SK-N-SH treated with all-trans-retinoic acid at 6 μM for 48 hours (cell line): ENCODE data around the gene TNFRSF4.

ENCODE experiments used
- ATAC-seq: fragments of 200-7000 bp; cut with Tn5 transposase; 3 replicates; pipeline ENCODE4 v1.9.1; 2020; ENCODE audit warnings: mild to moderate bottlenecking, moderate library complexity
- BACH2 ChIP-seq: fragments of 250-450 bp; sonication (Bioruptor Pico); IDR thresholded peaks from 2 replicates; pipeline ENCODE4 v1.9.0; 2021; ENCODE audit warnings: mild to moderate bottlenecking, borderline replicate concordance
- CREB5 ChIP-seq: fragments of 250-450 bp; sonication (Bioruptor Pico); IDR thresholded peaks from 2 replicates; pipeline ENCODE4 v1.5.1; 2020; ENCODE audit warnings: low read depth, mild to moderate bottlenecking, moderate library complexity
- CSDC2 ChIP-seq: fragments of 250-450 bp; sonication (Bioruptor Pico); IDR thresholded peaks from 2 replicates; pipeline ENCODE4 v1.5.0; 2020; ENCODE audit warnings: mild to moderate bottlenecking, moderate library complexity
- ESRRG ChIP-seq: fragments of 250-450 bp; sonication (Bioruptor Pico); IDR thresholded peaks from 2 replicates; pipeline ENCODE4 v1.6.1; 2021; ENCODE audit warnings: mild to moderate bottlenecking
- GLIS3 ChIP-seq: fragments of 250-450 bp; sonication (Bioruptor Pico); IDR thresholded peaks from 2 replicates; pipeline ENCODE4 v1.5.0; 2020; ENCODE audit warnings: mild to moderate bottlenecking, moderate library complexity
- ISL1 ChIP-seq: fragments of 250-450 bp; sonication (Bioruptor Pico); IDR thresholded peaks from 2 replicates; pipeline ENCODE4 v2.1.2; 2022; ENCODE audit warnings: mild to moderate bottlenecking, moderate library complexity
- OSR1 ChIP-seq: fragments of 250-450 bp; sonication (Bioruptor Pico); IDR thresholded peaks from 2 replicates; pipeline ENCODE4 v1.8.0; 2022; ENCODE audit warnings: moderate library complexity, mild to moderate bottlenecking, inconsistent platforms
- PATZ1 ChIP-seq: fragments of 250-450 bp; sonication (Bioruptor Pico); IDR thresholded peaks from 2 replicates; pipeline ENCODE4 v1.8.0; 2020; ENCODE audit warnings: mild to moderate bottlenecking, moderate library complexity, borderline replicate concordance
- PPARA ChIP-seq: fragments of 250-450 bp; sonication (Bioruptor Pico); IDR thresholded peaks from 2 replicates; pipeline ENCODE4 v1.5.0; 2020; ENCODE audit warnings: mild to moderate bottlenecking, borderline replicate concordance
- TCF4 ChIP-seq: fragments of 250-450 bp; sonication (Bioruptor Pico); IDR thresholded peaks from 2 replicates; pipeline ENCODE4 v1.8.0; 2021; ENCODE audit warnings: mild to moderate bottlenecking, moderate library complexity, borderline replicate concordance
- TOX ChIP-seq: fragments of 250-450 bp; sonication (Bioruptor Pico); IDR thresholded peaks from 2 replicates; pipeline ENCODE4 v1.8.0; 2021; ENCODE audit warnings: mild to moderate bottlenecking, moderate library complexity, borderline replicate concordance
- TSHZ2 ChIP-seq: fragments of 250-450 bp; sonication (Bioruptor Pico); IDR thresholded peaks from 2 replicates; pipeline ENCODE4 v1.5.0; 2020; ENCODE audit warnings: mild to moderate bottlenecking, moderate library complexity
- ZC3H10 ChIP-seq: fragments of 250-450 bp; sonication (Bioruptor Pico); IDR thresholded peaks from 2 replicates; pipeline ENCODE4 v1.5.1; 2021; ENCODE audit warnings: mild to moderate bottlenecking, moderate library complexity
- ZFP3 ChIP-seq: fragments of 250-450 bp; sonication (Bioruptor Pico); IDR thresholded peaks from 2 replicates; pipeline ENCODE4 v1.5.0; 2020; ENCODE audit warnings: mild to moderate bottlenecking, moderate library complexity
- ZFP30 ChIP-seq: fragments of 450-650 bp; formaldehyde crosslinking; IDR thresholded peaks from 2 replicates; pipeline ENCODE4 v1.5.0; 2022; ENCODE audit warnings: mild to moderate bottlenecking, moderate library complexity
- ZNF565 ChIP-seq: fragments of 450-650 bp; formaldehyde crosslinking; conservative IDR thresholded peaks from 2 replicates; pipeline ENCODE4 v1.5.0; 2020; ENCODE audit warnings: low read depth, mild to moderate bottlenecking, moderate library complexity
- ZNF70 ChIP-seq: fragments of 450-650 bp; formaldehyde crosslinking; IDR thresholded peaks from 2 replicates; pipeline ENCODE4 v1.5.0; 2020; ENCODE audit warnings: mild to moderate bottlenecking, moderate library complexity
- ZNF8 ChIP-seq: fragments of 450-650 bp; formaldehyde crosslinking; IDR thresholded peaks from 2 replicates; pipeline ENCODE4 v1.5.0; 2020; ENCODE audit warnings: mild to moderate bottlenecking, moderate library complexity
- TF ChIP-seq, protein P1 (sequence below): fragments of 250-450 bp; sonication (Bioruptor Pico); IDR thresholded peaks from 2 replicates; pipeline ENCODE4 v1.5.1; 2021; ENCODE audit warnings: mild to moderate bottlenecking, moderate library complexity

The TNFRSF4 gene

DNA sequence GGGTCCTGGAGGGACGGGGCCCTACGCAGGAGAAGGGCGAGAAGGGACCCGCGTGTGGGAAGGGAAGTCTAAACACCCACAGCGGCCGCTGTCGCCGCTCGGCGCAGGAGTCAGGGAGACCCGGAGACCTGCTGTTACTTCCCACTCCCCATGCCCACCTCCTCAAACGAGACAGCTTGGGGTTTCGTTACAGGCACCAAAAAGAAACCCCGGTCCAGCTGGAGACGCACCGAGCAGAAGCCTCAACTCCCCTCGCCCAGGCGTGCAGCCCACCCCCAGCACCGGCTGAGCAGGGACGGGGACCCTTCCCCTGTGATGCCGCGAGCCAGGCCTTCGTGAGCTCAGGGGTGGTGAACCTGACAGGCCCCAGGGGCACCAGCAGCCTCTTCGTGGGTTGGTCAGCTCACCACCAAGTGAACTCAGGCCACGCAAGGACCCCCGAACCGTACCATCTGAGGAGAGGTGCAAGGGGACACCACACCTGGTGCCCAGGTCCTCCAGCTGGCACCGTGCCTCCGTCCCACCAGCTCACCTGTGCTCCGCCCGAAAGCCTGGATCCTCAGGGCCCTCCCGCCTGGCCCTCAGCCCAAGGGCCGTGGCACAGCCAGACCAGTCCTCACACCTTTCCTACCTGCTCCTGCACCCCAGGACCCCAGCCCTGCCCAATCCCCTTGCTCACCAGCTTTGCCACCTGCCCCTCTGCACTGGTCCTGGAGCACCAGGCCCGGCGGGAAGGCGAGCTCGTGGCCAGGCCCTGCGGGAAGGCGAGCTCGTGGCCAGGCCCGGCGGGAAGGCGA is 12.8 kb upstream of the TNFRSF4 start:
- TF ChIP-seq PATZ1 (CRISPR knock-in tag) (no peak), TOX (CRISPR knock-in tag) (no peak), GLIS3 (CRISPR knock-in tag) (no peak), ZNF8 (no peak), CREB5 (no peak), ISL1 (CRISPR knock-in tag) (no peak), ZNF70 (no peak), ZFP3 (CRISPR knock-in tag) (no peak), ZFP30 (CRISPR knock-in tag) (no peak), OSR1 (CRISPR knock-in tag) (no peak), PPARA (no peak), BACH2 (no peak), ESRRG (CRISPR knock-in tag) (no peak), TSHZ2 (CRISPR knock-in tag) (no peak), CSDC2 (CRISPR knock-in tag) (no peak), ZNF565 (CRISPR knock-in tag) (no peak)
- TF ChIP-seq, protein P1, sequence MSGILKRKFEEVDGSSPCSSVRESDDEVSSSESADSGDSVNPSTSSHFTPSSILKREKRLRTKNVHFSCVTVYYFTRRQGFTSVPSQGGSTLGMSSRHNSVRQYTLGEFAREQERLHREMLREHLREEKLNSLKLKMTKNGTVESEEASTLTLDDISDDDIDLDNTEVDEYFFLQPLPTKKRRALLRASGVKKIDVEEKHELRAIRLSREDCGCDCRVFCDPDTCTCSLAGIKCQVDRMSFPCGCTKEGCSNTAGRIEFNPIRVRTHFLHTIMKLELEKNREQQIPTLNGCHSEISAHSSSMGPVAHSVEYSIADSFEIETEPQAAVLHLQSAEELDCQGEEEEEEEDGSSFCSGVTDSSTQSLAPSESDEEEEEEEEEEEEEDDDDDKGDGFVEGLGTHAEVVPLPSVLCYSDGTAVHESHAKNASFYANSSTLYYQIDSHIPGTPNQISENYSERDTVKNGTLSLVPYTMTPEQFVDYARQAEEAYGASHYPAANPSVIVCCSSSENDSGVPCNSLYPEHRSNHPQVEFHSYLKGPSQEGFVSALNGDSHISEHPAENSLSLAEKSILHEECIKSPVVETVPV (CRISPR knock-in tag): no peak
- TF ChIP-seq, all 23 proteins: peak for 0

DNA sequence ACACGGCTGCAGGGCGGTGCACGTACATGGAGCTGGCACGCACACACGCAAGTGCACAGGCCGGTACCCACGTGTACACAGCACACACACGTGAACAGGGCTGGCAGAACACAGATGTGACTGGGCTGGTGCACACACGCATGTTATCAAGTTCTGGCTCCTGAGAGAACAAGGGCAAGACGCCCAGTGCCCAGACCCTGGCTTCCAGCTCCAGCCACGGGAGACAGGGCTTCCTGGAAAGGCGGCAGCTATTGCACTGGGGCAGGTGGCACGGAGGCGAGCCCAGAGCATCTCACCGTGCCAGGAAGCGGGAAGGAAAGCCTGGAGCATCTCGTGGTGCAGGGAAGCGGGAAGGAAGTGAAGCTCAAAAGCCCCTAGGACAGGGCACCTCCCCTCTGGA is 12.0 kb upstream of the TNFRSF4 start:
- TF ChIP-seq ESRRG (CRISPR knock-in tag): no peak
- TF ChIP-seq PATZ1 (CRISPR knock-in tag): no peak
- TF ChIP-seq ISL1 (CRISPR knock-in tag): no peak
- TF ChIP-seq ZNF565 (CRISPR knock-in tag): no peak
- TF ChIP-seq ZNF70: no peak
- TF ChIP-seq TSHZ2 (CRISPR knock-in tag): no peak
- no peak for TF ChIP-seq ZC3H10
- TF ChIP-seq TCF4 (CRISPR knock-in tag): no peak
- no peak for TF ChIP-seq BACH2
- TF ChIP-seq, protein P1 (CRISPR knock-in tag): no peak
- TF ChIP-seq, all 23 proteins: peak for 0
- ATAC-seq: no peak

More for the DNA sequence above, 12.8 kb upstream of the TNFRSF4 start:
- no peak for ATAC-seq
